ENCODE results near the gene PARD6A.

PARD6A gene

GRCh38 chr16:67674851-67675578 lies 14.3 kb downstream of the PARD6A start:
- Histone ChIP-seq H3K9me3 (no peaks in the 10 kb centered on the region), H3K4me3 (ENCODE audit: low read depth in 1 of 2, low read length in 1 of 2) (no peak overlapping the region), H3K27ac (peak overlapping the region; percentile 93), H3K36me3 (peaks cover 21% of the 10 kb centered on the region), H3K4me1 (ENCODE audit: control insufficient read depth in 1 of 2, insufficient read depth in 1 of 2, low read depth in 1 of 2, low read length in 1 of 2) (peaks cover 30 to 31% of the 10 kb centered on the region in 2 experiments), H3K27me3 (no peaks in the 10 kb centered on the region)
- no peak for TF ChIP-seq CTCF (IDR thresholded peaks at IDR 0.05)

- peaks cover 26% of the 10 kb centered on the region for H3K36me3 ChIP-seq
- TF ChIP-seq CTCF (IDR thresholded peaks at IDR 0.05), result no peak
- no peak overlapping the region for H3K4me3 ChIP-seq (ENCODE audit: low read depth in 1 of 2, low read length in 1 of 2)
- H3K27me3 ChIP-seq, result no peaks in the 10 kb centered on the region
- no peak overlapping the region for H3K27ac ChIP-seq
- H3K9me3 ChIP-seq, result no peaks in the 10 kb centered on the region
- H3K4me1 ChIP-seq (ENCODE audit: control insufficient read depth in 1 of 2, insufficient read depth in 1 of 2, low read depth in 1 of 2, low read length in 1 of 2), result peaks cover 30 to 31% of the 10 kb centered on the region in 2 experiments
Measured at GRCh38 chr16:67675579-67675935, 14.8 kb downstream of the PARD6A start.

- no peak for TF ChIP-seq CTCF (IDR thresholded peaks at IDR 0.05)
- no peaks in the 10 kb centered on the region for H3K9me3 ChIP-seq
- H3K27ac ChIP-seq, result no peak overlapping the region
- peaks cover 31% of the 10 kb centered on the region for H3K36me3 ChIP-seq
- peaks cover 30 to 31% of the 10 kb centered on the region in 2 experiments for H3K4me1 ChIP-seq (ENCODE audit: control insufficient read depth in 1 of 2, insufficient read depth in 1 of 2, low read depth in 1 of 2, low read length in 1 of 2)
- H3K27me3 ChIP-seq, result no peaks in the 10 kb centered on the region
- no peak overlapping the region for H3K4me3 ChIP-seq (ENCODE audit: low read depth in 1 of 2, low read length in 1 of 2)
Measured at GRCh38 chr16:67675999-67676398, 15.2 kb downstream of the PARD6A start.

- TF ChIP-seq CTCF (IDR thresholded peaks at IDR 0.05), result no peak
- Histone ChIP-seq H3K36me3 (peaks cover 32% of the 10 kb centered on the region), H3K27me3 (no peaks in the 10 kb centered on the region), H3K4me1 (ENCODE audit: control insufficient read depth in 1 of 2, insufficient read depth in 1 of 2, low read depth in 1 of 2, low read length in 1 of 2) (peaks cover 31 to 34% of the 10 kb centered on the region in 2 experiments), H3K9me3 (no peaks in the 10 kb centered on the region), H3K4me3 (ENCODE audit: low read depth in 1 of 2, low read length in 1 of 2) (no peak overlapping the region), H3K27ac (peak overlapping the region; percentile 6)
Measured at GRCh38 chr16:67676516-67676915, 15.8 kb downstream of the PARD6A start.

- H3K4me3 ChIP-seq (ENCODE audit: low read depth in 1 of 2, low read length in 1 of 2), result no peak overlapping the region
- H3K27me3 ChIP-seq, result no peaks in the 10 kb centered on the region
- H3K4me1 ChIP-seq (ENCODE audit: control insufficient read depth in 1 of 2, insufficient read depth in 1 of 2, low read depth in 1 of 2, low read length in 1 of 2), result peaks cover 31 to 36% of the 10 kb centered on the region in 2 experiments
- peaks cover 32% of the 10 kb centered on the region for H3K36me3 ChIP-seq
- no peak for TF ChIP-seq CTCF (IDR thresholded peaks at IDR 0.05)
- no peaks in the 10 kb centered on the region for H3K9me3 ChIP-seq
- peak overlapping the region; percentile 6 for H3K27ac ChIP-seq
Measured at GRCh38 chr16:67676939-67677338, 16.2 kb downstream of the PARD6A start.

Measured in neutrophil (primary cell).